ENCODE results near the gene RPGR.
A peak's percentile ranks its signal among the peaks of the same experiment; 100 is the strongest.

The RPGR gene

GRCh38 chrX:38347136-38347535 lies 19.8 kb upstream of the RPGR start:
- Histone ChIP-seq H3K9me3 (no peaks in the 10 kb centered on the region), H3K27me3 (no peaks in the 10 kb centered on the region), H3K4me3 (ENCODE audit: low read depth, low read length) (no peak overlapping the region), H3K36me3 (no peaks in the 10 kb centered on the region), H3K4me1 (no peaks in the 10 kb centered on the region)
- TF ChIP-seq CTCF (IDR thresholded peaks at IDR 0.05; ENCODE audit: low read depth, low read length) = no peak
- DNase-seq = no peak

- no peaks in the 10 kb centered on the region for H3K27me3 ChIP-seq
- no peak overlapping the region for H3K4me3 ChIP-seq (ENCODE audit: low read depth, low read length)
- no peak for DNase-seq
- no peaks in the 10 kb centered on the region for H3K9me3 ChIP-seq
- H3K4me1 ChIP-seq = no peaks in the 10 kb centered on the region
- TF ChIP-seq CTCF (IDR thresholded peaks at IDR 0.05; ENCODE audit: low read depth, low read length) = no peak
- H3K36me3 ChIP-seq = no peaks in the 10 kb centered on the region
Measured at GRCh38 chrX:38346150-38346549, 18.8 kb upstream of the RPGR start.

GRCh38 chrX:38342853-38343778 lies 15.8 kb upstream of the RPGR start:
- Histone ChIP-seq H3K27me3 (no peaks in the 10 kb centered on the region), H3K36me3 (no peaks in the 10 kb centered on the region), H3K4me1 (no peaks in the 10 kb centered on the region), H3K4me3 (ENCODE audit: low read depth, low read length) (no peak overlapping the region), H3K9me3 (no peaks in the 10 kb centered on the region)
- TF ChIP-seq CTCF (IDR thresholded peaks at IDR 0.05; ENCODE audit: low read depth, low read length) = no peak
- no peak for DNase-seq

- Histone ChIP-seq H3K4me1 (no peaks in the 10 kb centered on the region), H3K36me3 (no peaks in the 10 kb centered on the region), H3K4me3 (ENCODE audit: low read depth, low read length) (no peak overlapping the region), H3K27me3 (no peaks in the 10 kb centered on the region), H3K9me3 (no peaks in the 10 kb centered on the region)
- no peak for DNase-seq
- TF ChIP-seq CTCF (IDR thresholded peaks at IDR 0.05; ENCODE audit: low read depth, low read length) = no peak
Measured at GRCh38 chrX:38341442-38341841, 14.1 kb upstream of the RPGR start.

GRCh38 chrX:38336538-38337240 lies 9.4 kb upstream of the RPGR start:
- no peak for TF ChIP-seq CTCF (IDR thresholded peaks at IDR 0.05; ENCODE audit: low read depth, low read length)
- no peaks in the 10 kb centered on the region for H3K27me3 ChIP-seq
- DNase-seq = no peak
- H3K4me1 ChIP-seq = no peaks in the 10 kb centered on the region
- no peaks in the 10 kb centered on the region for H3K9me3 ChIP-seq
- no peak overlapping the region for H3K4me3 ChIP-seq (ENCODE audit: low read depth, low read length)
- H3K36me3 ChIP-seq = no peaks in the 10 kb centered on the region

- Histone ChIP-seq H3K9me3 (no peaks in the 10 kb centered on the region), H3K4me3 (ENCODE audit: low read depth, low read length) (no peak overlapping the region), H3K36me3 (no peaks in the 10 kb centered on the region), H3K4me1 (no peaks in the 10 kb centered on the region), H3K27me3 (no peaks in the 10 kb centered on the region)
- DNase-seq = no peak
- peak; percentile 50 for TF ChIP-seq CTCF (IDR thresholded peaks at IDR 0.05; ENCODE audit: low read depth, low read length)
Measured at GRCh38 chrX:38335382-38335781, 8.1 kb upstream of the RPGR start.
